Central memory CD8-positive, alpha-beta T cell (primary cell): ENCODE measurements around the gene MTUS2.

Experiments used
- ATAC-seq: fragments of 150-1000 bp; cut with Tn5 transposase; replicated peaks from 2 replicates; pipeline ENCODE4 v1.10.0; 2022; ENCODE audit warnings: mild to moderate bottlenecking, moderate FRiP score, moderate number of reproducible peaks; ENCODE audit not compliant: poor library complexity, severe bottlenecking; ENCODE audit errors: extremely low read depth
- DNase-seq, 2 donors: peaks; one replicate each; pipeline ENCODE4 v3.0.0; 2021; ENCODE audit warnings: low spot score in 2 of 2
- H3K27ac Mint-ChIP-seq: one replicate; pipeline ENCODE4 v1.8.0; 2022; ENCODE audit warnings: low read depth, mild to moderate bottlenecking, moderate library complexity, mixed read lengths
- H3K27me3 Mint-ChIP-seq: one replicate; pipeline ENCODE4 v1.8.0; 2022; ENCODE audit warnings: mixed read lengths
- H3K36me3 Mint-ChIP-seq: one replicate; pipeline ENCODE4 v1.8.0; 2022; ENCODE audit warnings: mild to moderate bottlenecking, moderate library complexity, mixed read lengths; ENCODE audit not compliant: insufficient read depth
- H3K4me1 Mint-ChIP-seq: one replicate; pipeline ENCODE4 v1.8.0; 2022; ENCODE audit warnings: mixed read lengths
- H3K4me3 Mint-ChIP-seq: one replicate; pipeline ENCODE4 v1.8.0; 2022; ENCODE audit warnings: mild to moderate bottlenecking, moderate library complexity, mixed read lengths
- H3K9me3 Mint-ChIP-seq: one replicate; pipeline ENCODE4 v1.8.0; 2022; ENCODE audit warnings: mixed read lengths

Gene MTUS2

DNA sequence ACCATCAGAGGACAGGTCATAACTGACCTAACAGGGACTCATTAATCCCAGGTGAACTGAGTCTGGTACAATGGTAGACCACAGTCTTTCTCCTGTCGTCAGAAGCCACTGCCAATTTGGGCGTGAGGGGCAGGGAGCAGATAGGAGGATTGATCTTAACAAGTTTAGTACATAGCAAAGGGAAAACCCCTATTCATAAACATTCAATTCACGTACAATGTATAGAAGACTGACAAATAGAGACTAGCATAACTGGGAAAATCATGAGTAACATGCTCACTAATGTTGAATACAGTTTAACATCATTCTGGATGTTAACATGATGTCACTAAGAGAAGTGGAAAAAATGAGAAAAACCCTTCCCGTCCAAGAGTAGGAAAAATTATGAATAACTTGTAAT is 721.3 kb downstream of the MTUS2 start:
- DNase-seq (no peak), ATAC-seq (no peak)
- H3K4me1 Mint-ChIP-seq: peaks cover 26% of the 10 kb centered on the region
- no peak overlapping the region for H3K4me3 Mint-ChIP-seq
- no peaks in the 10 kb centered on the region for H3K9me3 Mint-ChIP-seq
- H3K27me3 Mint-ChIP-seq: no peaks in the 10 kb centered on the region
- no peaks in the 10 kb centered on the region for H3K36me3 Mint-ChIP-seq
- H3K27ac Mint-ChIP-seq: no peak overlapping the region

DNA sequence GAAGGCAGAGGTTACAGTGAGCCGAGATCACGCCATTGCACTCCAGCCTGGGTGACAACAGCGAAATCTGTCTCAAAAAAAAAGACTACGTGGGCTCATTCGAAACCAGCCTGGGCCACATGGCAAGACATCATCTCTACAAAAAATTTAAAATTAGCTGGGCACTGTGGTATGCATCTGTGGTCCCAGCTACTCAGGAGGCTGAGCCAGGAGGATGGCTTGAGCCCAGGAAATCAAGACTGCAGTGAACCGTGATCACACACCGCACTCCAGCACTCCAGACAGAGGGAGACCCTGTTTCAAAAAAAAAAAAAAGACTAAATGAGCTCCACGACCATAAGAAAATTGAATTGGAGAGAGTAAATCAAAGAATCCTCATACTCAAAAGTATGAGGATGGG is 722.2 kb downstream of the MTUS2 start:
- no peak for ATAC-seq
- DNase-seq: no peak
- no peaks in the 10 kb centered on the region for H3K27me3 Mint-ChIP-seq
- no peak overlapping the region for H3K27ac Mint-ChIP-seq
- H3K4me3 Mint-ChIP-seq: no peak overlapping the region
- no peaks in the 10 kb centered on the region for H3K9me3 Mint-ChIP-seq
- no peaks in the 10 kb centered on the region for H3K36me3 Mint-ChIP-seq
- H3K4me1 Mint-ChIP-seq: peaks cover 26% of the 10 kb centered on the region

DNA sequence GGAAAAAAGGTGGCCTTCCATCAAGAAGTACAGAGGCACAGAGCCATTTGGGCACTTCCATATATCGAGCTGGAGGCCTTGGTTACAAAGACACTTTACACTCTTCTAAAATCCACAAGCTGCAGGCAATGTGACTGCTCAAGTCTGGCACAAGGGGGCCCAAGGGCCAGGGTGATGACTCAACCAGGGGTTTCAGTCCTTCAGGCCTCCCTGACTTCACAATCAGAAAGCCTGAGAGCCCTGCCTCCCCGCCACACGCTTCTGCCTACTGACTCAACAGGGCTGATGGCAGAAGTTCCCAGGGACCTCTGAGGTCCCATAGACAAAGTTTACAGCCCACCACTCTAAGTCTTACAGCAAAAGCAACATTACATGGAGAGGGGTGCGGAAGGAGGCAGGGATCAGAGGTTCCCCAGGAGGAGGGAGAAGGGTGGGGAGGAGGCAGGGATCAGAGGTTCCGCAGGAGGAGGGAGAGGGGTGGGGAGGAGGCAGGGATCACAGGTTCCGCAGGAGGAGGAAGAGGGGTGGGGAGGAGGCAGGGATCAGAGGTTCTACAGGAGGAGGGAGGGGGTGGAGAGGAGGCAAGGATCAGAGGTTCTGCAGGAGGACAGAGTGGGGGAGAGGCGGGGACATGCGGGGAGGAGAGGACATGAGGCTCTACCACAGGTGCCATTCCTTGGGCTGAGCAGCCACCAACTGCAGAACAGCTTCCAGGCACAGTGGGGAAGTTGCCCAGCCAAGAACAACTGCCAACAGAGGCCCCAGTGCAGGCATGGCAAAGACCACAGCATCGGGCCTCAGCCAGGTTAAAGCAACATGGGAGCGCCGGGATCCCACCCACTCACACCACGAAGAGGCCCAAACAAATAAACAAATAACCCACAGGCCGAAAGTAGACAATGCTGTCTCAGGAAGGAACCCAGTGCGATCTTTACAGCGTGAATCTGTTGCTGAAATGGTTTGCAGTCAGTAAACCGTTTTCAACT is 723.4 kb downstream of the MTUS2 start:
- ATAC-seq: no peak
- no peak for DNase-seq
- H3K27me3 Mint-ChIP-seq: no peaks in the 10 kb centered on the region

DNA sequence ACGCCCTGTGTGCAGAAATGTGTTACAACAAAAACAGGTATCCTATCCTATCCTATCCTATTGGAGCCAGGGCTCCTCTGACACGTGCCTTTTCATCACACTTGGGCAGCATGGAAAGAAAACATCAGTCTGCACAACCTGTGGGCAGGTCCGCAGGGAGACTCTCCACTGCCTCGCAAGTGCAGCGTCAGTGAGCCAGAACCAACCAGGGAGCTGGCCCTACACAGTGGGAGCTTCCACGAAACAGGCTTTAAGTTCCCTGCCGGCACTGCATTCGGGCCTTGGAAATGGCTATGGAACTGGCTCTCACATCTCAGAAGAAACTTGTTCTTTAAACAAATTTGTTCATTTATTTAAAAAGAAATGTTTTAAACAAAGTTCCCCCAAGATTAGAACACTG is 725.8 kb downstream of the MTUS2 start:
- peaks cover 15% of the 10 kb centered on the region for H3K4me1 Mint-ChIP-seq

More for the DNA sequence above, 723.4 kb downstream of the MTUS2 start:
- no peak overlapping the region for H3K4me3 Mint-ChIP-seq
- H3K27ac Mint-ChIP-seq: no peak overlapping the region
- H3K36me3 Mint-ChIP-seq: no peaks in the 10 kb centered on the region
- no peaks in the 10 kb centered on the region for H3K9me3 Mint-ChIP-seq
- peaks cover 19% of the 10 kb centered on the region for H3K4me1 Mint-ChIP-seq

DNA sequence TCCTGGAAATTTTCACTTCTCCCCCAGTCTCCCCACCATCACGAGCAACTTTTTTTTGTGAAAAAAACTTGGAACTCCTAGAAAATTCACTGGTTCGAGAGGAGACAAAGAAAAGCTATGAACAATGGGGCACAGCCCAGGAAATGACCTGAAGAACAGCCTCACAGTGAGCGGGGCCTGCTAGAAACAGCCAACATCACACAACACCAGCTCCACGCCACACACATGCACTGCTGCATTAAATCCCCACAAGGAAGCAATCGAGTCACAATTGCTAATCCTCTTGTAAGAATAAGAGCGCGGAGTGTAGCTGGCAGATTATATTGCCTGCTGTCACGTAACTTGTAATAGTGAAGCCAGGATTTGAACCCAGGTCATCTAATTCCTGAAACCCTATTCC is 726.5 kb downstream of the MTUS2 start:
- no peak overlapping the region for H3K27ac Mint-ChIP-seq
- no peaks in the 10 kb centered on the region for H3K9me3 Mint-ChIP-seq
- H3K4me3 Mint-ChIP-seq: no peak overlapping the region
- H3K27me3 Mint-ChIP-seq: no peaks in the 10 kb centered on the region
- peaks cover 11% of the 10 kb centered on the region for H3K4me1 Mint-ChIP-seq
- ATAC-seq (no peak), DNase-seq (no peak)
- peaks cover 14% of the 10 kb centered on the region for H3K36me3 Mint-ChIP-seq

More for the DNA sequence above, 725.8 kb downstream of the MTUS2 start:
- DNase-seq (no peak), ATAC-seq (no peak)
- H3K27me3 Mint-ChIP-seq: no peaks in the 10 kb centered on the region
- peaks cover 13% of the 10 kb centered on the region for H3K36me3 Mint-ChIP-seq
- H3K9me3 Mint-ChIP-seq: no peaks in the 10 kb centered on the region
- no peak overlapping the region for H3K27ac Mint-ChIP-seq
- no peak overlapping the region for H3K4me3 Mint-ChIP-seq

DNA sequence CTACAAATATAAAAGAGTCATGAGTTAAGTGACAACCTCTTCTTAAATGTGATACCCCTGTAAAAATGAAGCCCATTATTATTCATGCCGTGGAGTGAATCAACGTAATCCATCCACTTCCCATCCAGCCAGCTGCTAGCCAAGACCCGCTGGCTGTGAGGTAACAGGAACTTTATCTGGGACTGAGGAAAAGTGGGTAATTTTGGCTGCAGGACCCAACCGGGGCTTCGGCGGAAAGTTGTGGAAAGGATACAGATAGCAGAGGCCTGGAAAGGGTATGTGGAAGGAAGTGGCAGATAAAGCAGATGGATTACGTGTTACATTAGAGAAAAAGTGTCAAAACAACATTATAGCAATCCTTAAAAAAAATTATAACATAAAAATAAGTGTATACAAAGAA is 727.0 kb downstream of the MTUS2 start:
- Mint-ChIP-seq H3K27ac (no peak overlapping the region), H3K9me3 (no peaks in the 10 kb centered on the region), H3K4me1 (peaks cover 11% of the 10 kb centered on the region), H3K4me3 (no peak overlapping the region), H3K36me3 (peaks cover 16% of the 10 kb centered on the region), H3K27me3 (no peaks in the 10 kb centered on the region)
- DNase-seq (no peak), ATAC-seq (no peak)

DNA sequence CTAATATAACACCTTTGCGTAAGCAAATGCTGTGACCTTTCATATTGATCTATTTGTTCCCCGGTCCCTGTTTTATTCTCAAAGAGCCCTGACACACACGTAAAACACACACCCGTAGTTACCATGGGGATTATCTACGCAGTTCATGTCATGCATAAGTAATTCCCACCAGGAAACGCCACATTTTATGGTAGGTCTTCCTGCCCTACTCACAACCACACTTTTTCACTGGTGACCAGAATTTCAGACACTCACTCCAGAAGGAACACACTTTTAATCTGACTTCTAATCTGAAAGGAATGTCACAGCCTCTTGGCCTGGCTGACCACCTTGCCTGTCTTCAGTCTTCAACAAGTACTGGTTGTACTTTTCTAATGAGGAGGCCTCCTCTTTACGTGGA is 728.6 kb downstream of the MTUS2 start:
- Mint-ChIP-seq H3K4me1 (peaks cover 6% of the 10 kb centered on the region), H3K36me3 (peaks cover 19% of the 10 kb centered on the region), H3K27me3 (no peaks in the 10 kb centered on the region), H3K4me3 (no peak overlapping the region), H3K27ac (no peak overlapping the region), H3K9me3 (no peaks in the 10 kb centered on the region)
- no peak for ATAC-seq
- DNase-seq: no peak

DNA sequence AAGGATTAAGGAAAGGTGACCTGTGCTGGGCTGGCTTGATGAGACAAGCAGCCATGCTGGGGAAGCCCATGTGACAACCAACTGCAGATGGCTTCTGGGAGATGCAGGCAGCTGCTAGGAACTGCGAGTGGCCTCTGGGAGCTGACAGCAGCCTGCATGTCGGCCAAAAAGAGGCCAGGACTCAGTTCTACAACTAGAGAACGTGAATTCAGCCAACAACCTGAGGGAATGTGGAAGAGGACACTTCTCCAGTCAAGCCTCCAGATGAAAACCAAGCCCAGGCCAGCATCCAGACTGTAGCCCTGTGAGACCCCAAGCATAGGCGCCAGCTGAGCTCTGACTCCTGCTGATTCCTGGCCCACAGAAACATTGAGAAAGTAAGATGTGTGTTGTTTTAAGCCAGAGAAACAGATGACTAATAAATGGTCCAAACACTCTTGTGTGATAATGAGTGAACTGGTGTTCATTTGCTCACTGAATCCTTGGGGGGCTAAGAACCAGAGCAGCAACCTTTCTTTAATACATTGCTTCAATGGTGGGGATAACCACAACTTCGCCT is 730.4 kb downstream of the MTUS2 start:
- H3K27ac Mint-ChIP-seq: no peak overlapping the region
- no peak for ATAC-seq

DNA sequence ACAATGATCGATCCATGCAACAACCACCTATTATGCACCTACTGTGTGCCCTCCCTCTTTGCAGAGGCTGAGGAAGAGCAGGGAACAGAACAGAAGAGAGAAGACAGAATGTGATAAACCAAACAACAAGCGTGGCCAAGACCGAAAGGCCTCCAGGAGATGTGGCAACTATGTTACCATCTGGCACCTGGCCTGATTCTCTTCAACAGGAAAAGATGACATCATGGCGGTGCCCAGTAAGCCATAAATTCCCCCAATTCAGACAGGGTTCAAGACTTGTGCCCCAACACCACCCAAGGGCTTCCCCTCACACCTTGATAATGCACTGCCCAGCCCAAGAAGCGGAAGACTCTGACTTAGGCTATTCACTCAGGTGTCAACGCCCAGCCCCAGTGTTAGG is 731.1 kb downstream of the MTUS2 start:
- no peak for ATAC-seq
- Mint-ChIP-seq H3K4me3 (no peak overlapping the region), H3K9me3 (no peaks in the 10 kb centered on the region), H3K27ac (no peak overlapping the region), H3K4me1 (peaks cover 6% of the 10 kb centered on the region), H3K36me3 (peaks cover 21% of the 10 kb centered on the region), H3K27me3 (no peaks in the 10 kb centered on the region)
- DNase-seq: no peak

More for the DNA sequence above, 730.4 kb downstream of the MTUS2 start:
- Mint-ChIP-seq H3K9me3 (no peaks in the 10 kb centered on the region), H3K4me1 (peaks cover 6% of the 10 kb centered on the region), H3K4me3 (no peak overlapping the region), H3K27me3 (no peaks in the 10 kb centered on the region), H3K36me3 (peaks cover 21% of the 10 kb centered on the region)
- DNase-seq: no peak
